ENCODE results near the gene DAB1.
"Not testable (repeated sequence)": the region's sequence is repeated elsewhere in the genome, so short reads cannot be mapped to it uniquely, and the experiment has no call there.

Gene DAB1

DNA sequence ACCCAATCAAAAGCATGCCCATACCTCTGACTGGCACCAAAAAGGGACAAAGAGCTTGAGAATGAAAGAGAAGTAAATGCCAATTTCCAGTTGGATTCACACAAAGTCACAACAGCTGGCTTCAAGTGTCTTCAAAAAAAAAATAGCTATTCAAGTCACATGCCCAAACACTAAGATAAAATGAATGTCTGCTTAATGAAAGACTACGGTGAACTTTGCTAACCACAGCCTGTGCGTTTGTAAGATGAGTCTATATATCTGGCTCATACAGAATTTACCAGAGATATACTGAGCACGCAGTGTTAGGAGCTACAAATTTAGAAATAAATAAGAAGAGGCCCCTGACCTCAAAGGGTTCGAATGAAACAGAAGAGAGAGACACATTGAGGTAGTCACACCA, 73.2 kb downstream of the DAB1 start:
- H3K4me3 ChIP-seq (ENCODE audit: severe bottlenecking), result no peak overlapping the region
- H3K27ac ChIP-seq (ENCODE audit: poor library complexity, severe bottlenecking), result no peak overlapping the region
- no peak for TF ChIP-seq CTCF (IDR thresholded peaks at IDR 0.05; ENCODE audit: poor library complexity, severe bottlenecking)
- DNase-seq (ENCODE audit: low spot score) (no peak), ATAC-seq (ENCODE audit: low read depth) (no peak)
- H3K9me3 ChIP-seq (ENCODE audit: severe bottlenecking), result no peaks in the 10 kb centered on the region
- no peaks in the 10 kb centered on the region for H3K27me3 ChIP-seq (ENCODE audit: insufficient read depth, poor library complexity, severe bottlenecking)
- H3K4me1 ChIP-seq (ENCODE audit: insufficient read depth, poor library complexity, severe bottlenecking), result no peaks in the 10 kb centered on the region
- no peaks in the 10 kb centered on the region for H3K36me3 ChIP-seq (ENCODE audit: low read depth)

DNA sequence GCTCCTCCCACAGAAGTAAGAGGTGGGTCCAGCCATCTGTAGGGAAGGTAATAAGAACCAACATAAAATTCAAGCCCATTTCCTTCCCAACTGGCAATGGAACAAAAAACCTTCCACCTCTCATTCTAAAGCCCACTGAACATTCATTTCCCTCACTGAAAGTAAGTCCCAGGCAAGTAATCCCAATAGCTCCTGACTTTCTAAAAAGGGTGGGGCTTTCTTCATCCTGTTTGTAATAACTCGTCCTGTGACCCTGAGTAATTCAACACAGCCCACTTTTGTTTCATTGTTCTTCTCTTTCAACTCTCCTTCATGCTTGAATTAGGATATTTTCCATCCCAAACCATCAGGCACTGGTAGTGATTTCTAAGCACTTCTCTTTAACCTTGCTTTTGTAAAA, 74.9 kb downstream of the DAB1 start:
- no peak overlapping the region for H3K4me3 ChIP-seq (ENCODE audit: severe bottlenecking)
- H3K27ac ChIP-seq (ENCODE audit: poor library complexity, severe bottlenecking), result no peak overlapping the region
- H3K4me1 ChIP-seq (ENCODE audit: insufficient read depth, poor library complexity, severe bottlenecking), result no peaks in the 10 kb centered on the region
- no peaks in the 10 kb centered on the region for H3K36me3 ChIP-seq (ENCODE audit: low read depth)
- TF ChIP-seq CTCF (IDR thresholded peaks at IDR 0.05; ENCODE audit: poor library complexity, severe bottlenecking), result no peak
- no peaks in the 10 kb centered on the region for H3K27me3 ChIP-seq (ENCODE audit: insufficient read depth, poor library complexity, severe bottlenecking)
- DNase-seq (ENCODE audit: low spot score), result no peak
- H3K9me3 ChIP-seq (ENCODE audit: severe bottlenecking), result no peaks in the 10 kb centered on the region
- no peak for ATAC-seq (ENCODE audit: low read depth)

DNA sequence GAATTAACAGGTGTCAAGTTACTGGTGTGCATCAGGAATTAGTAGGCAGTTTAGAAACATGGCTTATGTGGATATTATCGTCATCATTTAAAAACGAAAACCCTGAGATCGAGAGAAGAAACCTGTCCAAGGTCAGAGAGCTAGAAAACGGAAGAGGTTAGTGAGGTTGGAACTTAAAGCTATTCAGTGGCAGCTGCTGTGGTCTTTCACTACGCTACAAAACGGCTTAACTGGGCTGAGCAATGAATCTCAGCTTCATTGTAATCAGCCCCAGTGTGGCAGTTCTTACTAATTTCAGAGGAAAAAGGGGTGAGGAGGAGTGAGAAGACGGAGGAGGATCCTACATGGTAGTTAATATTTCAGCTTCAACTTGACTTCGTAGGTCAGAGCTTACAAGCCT, 77.9 kb downstream of the DAB1 start:
- DNase-seq (ENCODE audit: low spot score) (no peak), ATAC-seq (ENCODE audit: low read depth) (no peak)
- no peak for TF ChIP-seq CTCF (IDR thresholded peaks at IDR 0.05; ENCODE audit: poor library complexity, severe bottlenecking)
- Histone ChIP-seq H3K4me3 (ENCODE audit: severe bottlenecking) (no peak overlapping the region), H3K36me3 (ENCODE audit: low read depth) (no peaks in the 10 kb centered on the region), H3K4me1 (ENCODE audit: insufficient read depth, poor library complexity, severe bottlenecking) (no peaks in the 10 kb centered on the region), H3K9me3 (ENCODE audit: severe bottlenecking) (no peaks in the 10 kb centered on the region), H3K27me3 (ENCODE audit: insufficient read depth, poor library complexity, severe bottlenecking) (no peaks in the 10 kb centered on the region), H3K27ac (ENCODE audit: poor library complexity, severe bottlenecking) (no peak overlapping the region)

DNA sequence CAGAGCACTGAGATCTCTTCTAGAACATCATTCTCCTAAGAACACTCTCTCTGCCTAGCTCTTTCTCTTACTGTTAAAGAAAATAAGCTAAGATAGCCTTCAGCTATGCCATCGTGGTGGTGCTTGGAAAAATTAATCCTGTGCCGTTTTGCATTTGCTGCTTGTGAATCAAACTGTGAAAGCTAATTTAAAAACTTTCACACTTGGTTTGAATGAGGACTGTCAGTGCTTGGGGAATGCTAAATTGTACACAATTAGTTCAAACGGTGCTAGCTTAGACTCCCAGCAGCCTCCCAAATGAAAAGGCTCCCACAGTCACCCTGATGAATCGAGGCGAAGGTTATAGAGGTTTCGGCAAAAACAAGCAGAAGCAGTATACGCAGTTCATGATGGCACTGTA, 79.6 kb downstream of the DAB1 start:
- ATAC-seq (ENCODE audit: low read depth) (no peak), DNase-seq (ENCODE audit: low spot score) (no peak)
- H3K4me1 ChIP-seq (ENCODE audit: insufficient read depth, poor library complexity, severe bottlenecking), result no peaks in the 10 kb centered on the region
- H3K9me3 ChIP-seq (ENCODE audit: severe bottlenecking), result no peaks in the 10 kb centered on the region
- H3K4me3 ChIP-seq (ENCODE audit: severe bottlenecking), result no peak overlapping the region
- no peaks in the 10 kb centered on the region for H3K27me3 ChIP-seq (ENCODE audit: insufficient read depth, poor library complexity, severe bottlenecking)
- no peak for TF ChIP-seq CTCF (IDR thresholded peaks at IDR 0.05; ENCODE audit: poor library complexity, severe bottlenecking)
- no peaks in the 10 kb centered on the region for H3K36me3 ChIP-seq (ENCODE audit: low read depth)
- no peak overlapping the region for H3K27ac ChIP-seq (ENCODE audit: poor library complexity, severe bottlenecking)

- not testable (repeated sequence) for DNase-seq (ENCODE audit: low spot score); H3K4me3 ChIP-seq (ENCODE audit: severe bottlenecking); H3K27ac ChIP-seq (ENCODE audit: poor library complexity, severe bottlenecking); H3K9me3 ChIP-seq (ENCODE audit: severe bottlenecking); ATAC-seq (ENCODE audit: low read depth); H3K36me3 ChIP-seq (ENCODE audit: low read depth); H3K27me3 ChIP-seq (ENCODE audit: insufficient read depth, poor library complexity, severe bottlenecking); H3K4me1 ChIP-seq (ENCODE audit: insufficient read depth, poor library complexity, severe bottlenecking)
Measured at GRCh38 chr1:57343298-57343915, 80.5 kb downstream of the DAB1 start.
